Measurements from ENCODE around the gene ASGR2. TPM values are rescaled to one million over a fixed set of nuclear protein-coding genes. Genes with fewer than 3 reads are reported as not detected.

The ASGR2 gene
- polyA plus RNA-seq, 1 donor (not counting 4 experiments of a cell fraction or from before 2014, with no cell fraction given), result not detected

GRCh38 chr17:7067198-7067597 lies 47.4 kb downstream of the ASGR2 start:
- Histone ChIP-seq H3K79me2 (ENCODE audit: control insufficient read depth, insufficient read depth, low read length) (no peaks in the 10 kb centered on the region), H3K9ac (ENCODE audit: control insufficient read depth, extremely low read depth, insufficient read depth, low read length) (no peak overlapping the region), H3K27me3 (ENCODE audit: control insufficient read depth, extremely low read depth, insufficient read depth, low read length) (peaks cover 11% of the 10 kb centered on the region), H2AFZ (ENCODE audit: control insufficient read depth, low read length) (no peak overlapping the region), H3K27ac (ENCODE audit: control insufficient read depth, insufficient read depth, low read length) (no peak overlapping the region), H3K4me1 (ENCODE audit: control insufficient read depth, extremely low read depth, insufficient read depth, low read length) (no peaks in the 10 kb centered on the region), H3K4me2 (ENCODE audit: control insufficient read depth, extremely low read depth, insufficient read depth, low read depth, low read length) (no peak overlapping the region), H3K9me1 (ENCODE audit: control insufficient read depth, extremely low read depth, insufficient read depth, low read length) (no peaks in the 10 kb centered on the region), H3K9me3 (ENCODE audit: control insufficient read depth, low read depth, low read length) (peaks cover 2% of the 10 kb centered on the region), H4K20me1 (ENCODE audit: control insufficient read depth, extremely low read depth, insufficient read depth, low read length) (no peaks in the 10 kb centered on the region), H3K4me3 (ENCODE audit: control insufficient read depth in 2 of 3, extremely low read depth in 1 of 3, insufficient read depth in 2 of 3, low read depth in 1 of 3, low read length in 3 of 3) (no peak overlapping the region), H3K36me3 (ENCODE audit: control insufficient read depth in 2 of 2, extremely low read depth in 1 of 2, insufficient read depth in 2 of 2, low read length in 2 of 2) (no peaks in the 10 kb centered on the region)
- no peak for FAIRE-seq
- dilution Hi-C loops (cut with MboI; ENCODE audit: extremely low pct_ligation_motif_present, low sequenced_read_pairs), result no loop called here
- no peak for TF ChIP-seq EZH2 (IDR thresholded peaks at IDR 0.05; ENCODE audit: low read length)
- TF ChIP-seq CTCF (optimal IDR thresholded peaks at IDR 0.05 in 1 of 3, IDR thresholded peaks at IDR 0.05 in 1 of 3, conservative IDR thresholded peaks at IDR 0.05 in 1 of 3; ENCODE audit: extremely low read depth in 1 of 3, insufficient read depth in 2 of 3, low read length in 3 of 3), result no peak
- no peak for DNase-seq (ENCODE audit: low read depth, low spot score)

- H3K36me3 ChIP-seq (ENCODE audit: control insufficient read depth in 2 of 2, extremely low read depth in 1 of 2, insufficient read depth in 2 of 2, low read length in 2 of 2), result no peaks in the 10 kb centered on the region
- H3K9ac ChIP-seq (ENCODE audit: control insufficient read depth, extremely low read depth, insufficient read depth, low read length), result no peak overlapping the region
- no peaks in the 10 kb centered on the region for H3K79me2 ChIP-seq (ENCODE audit: control insufficient read depth, insufficient read depth, low read length)
- TF ChIP-seq EZH2 (IDR thresholded peaks at IDR 0.05; ENCODE audit: low read length), result no peak
- TF ChIP-seq CTCF (optimal IDR thresholded peaks at IDR 0.05 in 1 of 3, IDR thresholded peaks at IDR 0.05 in 1 of 3, conservative IDR thresholded peaks at IDR 0.05 in 1 of 3; ENCODE audit: extremely low read depth in 1 of 3, insufficient read depth in 2 of 3, low read length in 3 of 3), result no peak
- H3K4me3 ChIP-seq (ENCODE audit: control insufficient read depth in 2 of 3, extremely low read depth in 1 of 3, insufficient read depth in 2 of 3, low read depth in 1 of 3, low read length in 3 of 3), result no peak overlapping the region
- peaks cover 12% of the 10 kb centered on the region for H3K4me1 ChIP-seq (ENCODE audit: control insufficient read depth, extremely low read depth, insufficient read depth, low read length)
- dilution Hi-C loops (cut with MboI; ENCODE audit: extremely low pct_ligation_motif_present, low sequenced_read_pairs), result no loop called here
- no peak overlapping the region for H3K27ac ChIP-seq (ENCODE audit: control insufficient read depth, insufficient read depth, low read length)
- H3K9me3 ChIP-seq (ENCODE audit: control insufficient read depth, low read depth, low read length), result peaks cover 2% of the 10 kb centered on the region
- no peak overlapping the region for H2AFZ ChIP-seq (ENCODE audit: control insufficient read depth, low read length)
- no peaks in the 10 kb centered on the region for H4K20me1 ChIP-seq (ENCODE audit: control insufficient read depth, extremely low read depth, insufficient read depth, low read length)
- peaks cover 10% of the 10 kb centered on the region for H3K27me3 ChIP-seq (ENCODE audit: control insufficient read depth, extremely low read depth, insufficient read depth, low read length)
- no peak for FAIRE-seq
- no peaks in the 10 kb centered on the region for H3K9me1 ChIP-seq (ENCODE audit: control insufficient read depth, extremely low read depth, insufficient read depth, low read length)
- no peak overlapping the region for H3K4me2 ChIP-seq (ENCODE audit: control insufficient read depth, extremely low read depth, insufficient read depth, low read depth, low read length)
- DNase-seq (ENCODE audit: low read depth, low spot score), result no peak
These were observed 50.4 kb downstream of the ASGR2 start for GRCh38 chr17:7064261-7064660.

All from keratinocyte (primary cell).